Pulmonary artery endothelial cell (primary cell): ENCODE measurements around the gene FBXL20. TPM values are rescaled to one million over a fixed set of nuclear protein-coding genes. Genes with fewer than 3 reads are reported as not detected.

Source experiments
- DNase-seq: peaks from one replicate; pipeline ENCODE4 v3.0.0-alpha.2; 2011; ENCODE audit warnings: low read depth, low spot score
- total RNA-seq: library from RNA; depleted of rRNA; stranded (reverse); fragments of >200 nt; gene quantifications from 2 replicates; pipeline ENCODE4 v1.2.3, GENCODE V29; 2014

FBXL20 gene
- total RNA-seq, 1 donor from 2014 or later = 7.2 TPM

DNA sequence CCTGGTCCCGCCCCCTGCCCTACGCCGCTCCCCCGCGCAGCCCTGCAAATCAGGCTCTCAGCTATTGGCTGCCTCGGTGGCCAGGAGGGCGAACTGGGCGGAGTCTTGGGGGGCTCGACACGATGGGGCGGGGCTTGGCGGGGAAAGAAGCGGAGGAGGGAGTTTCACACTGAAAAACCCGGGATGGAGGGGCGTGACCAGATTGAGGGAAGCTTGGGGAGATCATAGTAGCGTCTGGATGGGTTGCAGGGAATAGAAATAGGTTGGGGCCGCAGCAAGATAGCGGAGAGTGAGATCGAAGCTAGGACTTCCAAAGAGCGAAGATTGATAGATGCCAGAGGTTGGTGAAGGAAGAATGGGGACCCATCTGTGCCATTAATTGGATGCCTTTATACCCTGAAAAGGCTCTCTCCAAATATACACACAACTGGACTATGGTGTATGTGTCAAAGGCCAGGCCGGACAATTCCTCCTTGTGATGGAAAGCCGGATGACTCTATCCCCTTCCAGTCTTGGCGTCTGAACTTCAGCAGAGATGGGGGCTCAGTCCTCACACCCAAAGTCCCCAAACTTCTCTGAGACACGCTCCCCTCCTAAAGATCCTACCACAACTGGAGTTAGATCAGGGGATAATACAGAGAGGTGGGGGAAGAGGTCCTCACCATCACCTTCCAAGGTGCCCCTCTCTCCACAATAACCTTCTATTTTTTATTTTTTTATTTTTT lies 175.3 kb downstream of the FBXL20 start:
- no peak for DNase-seq

DNA sequence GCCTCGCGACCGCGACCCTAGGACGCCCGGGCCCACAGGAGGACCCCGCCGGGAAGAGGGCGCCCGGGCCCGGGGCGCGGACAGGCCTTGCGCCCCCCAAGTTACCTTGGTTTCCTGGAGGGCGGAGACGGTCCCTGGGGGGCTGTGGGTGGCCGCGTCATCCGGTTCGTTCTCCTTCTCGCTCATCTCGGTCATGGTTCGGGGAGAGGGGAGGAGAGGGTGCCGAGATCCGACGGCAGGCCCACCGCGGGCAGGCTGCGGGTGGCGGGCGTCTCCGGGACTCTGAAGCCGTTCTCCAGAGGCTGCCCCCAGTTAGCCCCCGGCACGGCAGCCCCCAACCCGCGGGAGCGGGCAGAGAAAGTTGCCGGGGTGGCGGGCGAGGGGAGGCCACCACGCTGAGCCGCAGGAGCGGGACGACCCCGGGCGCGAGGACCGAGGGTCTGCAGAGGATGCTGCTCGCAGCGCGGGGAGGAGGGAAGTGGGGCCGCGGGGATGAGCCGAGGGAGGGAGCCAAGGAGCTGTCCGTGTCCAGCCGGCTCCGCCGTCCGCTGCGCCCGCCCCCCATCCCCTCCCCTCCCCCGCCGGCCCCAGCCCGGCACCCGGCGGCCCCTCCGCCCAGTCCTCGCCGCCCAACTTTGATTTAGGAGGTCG lies 176.0 kb downstream of the FBXL20 start, which contains the start of gene STAC2:
TSS of gene STAC2 (minus strand) at position 638 of the 651 bp plus-strand sequence. CDS start at position 195, 443 bp downstream.
- DNase-seq = no peak

DNA sequence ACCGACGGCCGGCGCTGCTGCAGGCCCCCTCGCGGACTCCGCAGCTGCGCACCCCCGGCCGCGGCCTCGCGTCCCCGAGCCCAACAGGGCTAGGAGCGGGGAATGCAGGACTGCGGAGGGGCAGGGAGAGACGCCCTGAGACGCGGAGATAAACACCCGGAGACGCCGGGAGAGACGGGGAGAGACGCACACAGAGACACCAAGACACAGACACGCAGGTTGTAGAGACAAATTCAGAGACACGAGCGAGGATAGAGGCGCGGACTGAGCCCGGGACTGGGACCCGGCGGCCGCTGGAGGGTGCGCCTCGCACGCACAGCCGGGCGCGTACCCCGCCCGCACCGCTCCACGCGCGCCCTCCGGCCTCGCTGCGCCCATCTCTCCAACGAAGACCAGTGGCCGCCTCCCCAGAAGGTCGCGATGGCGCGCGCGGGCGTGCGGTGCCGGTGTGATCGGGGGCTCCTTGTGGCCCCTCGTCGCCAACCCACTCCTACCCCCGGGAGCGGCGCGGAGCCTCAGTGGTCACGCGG lies 176.6 kb downstream of the FBXL20 start:
- no peak for DNase-seq

DNA sequence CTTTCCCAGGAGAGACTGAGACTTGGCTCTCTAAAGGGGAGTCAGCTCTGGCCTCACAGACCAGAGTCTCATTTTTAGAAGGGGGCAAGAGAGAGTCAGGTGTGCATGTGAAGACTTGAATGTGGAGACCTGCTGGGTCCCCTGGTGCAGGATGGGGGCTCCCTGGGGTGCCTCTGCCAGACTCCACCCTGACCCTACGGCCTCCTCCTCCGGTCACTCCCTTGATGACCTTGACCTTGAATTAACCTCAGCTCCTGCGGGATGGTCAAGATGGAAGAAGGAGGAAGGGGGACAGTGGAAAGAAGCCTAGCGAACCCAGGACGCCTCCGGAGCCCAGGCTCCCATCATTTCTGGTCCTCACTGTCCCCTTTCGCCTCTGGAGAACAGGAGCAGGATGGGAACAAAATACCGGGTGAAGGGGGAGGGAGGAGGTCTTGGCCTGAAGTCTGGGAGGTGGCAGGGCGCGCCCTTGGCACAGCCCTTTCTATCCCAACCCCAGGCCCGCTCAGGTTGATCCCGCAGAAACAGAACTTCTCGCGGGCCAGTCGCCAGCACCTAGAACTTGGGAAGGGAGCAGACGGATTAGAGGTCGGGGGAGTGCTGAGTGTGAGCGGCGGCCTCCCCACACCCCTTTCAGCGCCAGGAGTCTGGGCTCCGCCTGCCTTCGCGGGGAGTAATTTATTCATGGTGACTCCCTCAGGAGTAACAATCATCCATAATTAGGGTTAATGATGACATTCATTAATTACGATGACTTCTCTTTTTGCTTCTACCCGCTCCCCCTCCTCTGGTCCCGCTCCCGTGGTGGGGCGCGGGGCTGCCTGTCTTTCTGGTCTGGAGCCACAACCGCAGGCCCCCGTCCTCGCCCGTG lies 177.3 kb downstream of the FBXL20 start:
- no peak for DNase-seq

DNA sequence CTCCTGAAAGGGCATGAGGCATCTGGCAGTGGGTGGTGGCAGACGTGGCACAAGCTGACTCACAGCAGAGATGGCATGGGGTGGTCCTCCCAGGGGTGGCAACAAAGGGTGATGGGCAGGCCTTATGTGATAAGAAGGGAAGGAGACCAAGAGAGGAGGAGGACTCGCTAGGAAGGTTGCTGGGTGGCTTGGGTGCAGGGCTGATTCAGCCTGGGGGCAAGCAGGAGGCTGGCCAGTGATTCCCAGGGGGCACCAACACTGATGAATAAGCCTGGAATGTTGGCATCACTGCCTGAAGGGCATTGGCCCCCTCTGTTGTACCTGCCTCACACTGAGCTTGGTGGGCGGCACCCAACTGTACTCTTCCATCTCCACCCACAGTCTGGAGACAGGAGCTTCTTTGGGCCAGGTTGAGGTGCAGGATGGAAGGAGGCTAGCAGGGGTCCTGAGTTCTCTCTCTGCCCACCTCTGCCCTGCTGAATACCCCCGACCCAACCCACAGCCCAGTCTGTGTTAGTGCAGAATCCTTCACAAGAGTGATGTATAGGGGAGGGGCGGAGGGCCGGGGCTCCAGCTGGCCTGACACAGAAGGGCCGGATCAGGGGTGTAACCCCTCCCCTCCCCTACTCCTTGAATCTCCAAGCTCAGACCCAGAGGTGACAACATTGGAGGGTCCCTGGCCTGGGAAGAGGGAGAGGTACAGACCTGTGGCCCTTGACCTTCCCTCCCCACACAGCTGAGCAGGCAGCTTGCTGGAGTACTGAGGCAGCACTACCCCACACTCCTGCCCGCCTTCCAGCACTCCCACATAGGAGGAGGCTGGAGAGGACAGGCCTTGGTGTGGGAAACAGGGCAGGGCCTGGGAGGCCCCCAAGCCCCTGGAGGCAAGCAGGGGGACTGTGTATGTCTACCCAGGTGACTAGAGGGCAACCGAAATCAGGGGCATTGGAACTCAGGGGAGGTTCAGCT lies 178.3 kb downstream of the FBXL20 start:
- no peak for DNase-seq

DNA sequence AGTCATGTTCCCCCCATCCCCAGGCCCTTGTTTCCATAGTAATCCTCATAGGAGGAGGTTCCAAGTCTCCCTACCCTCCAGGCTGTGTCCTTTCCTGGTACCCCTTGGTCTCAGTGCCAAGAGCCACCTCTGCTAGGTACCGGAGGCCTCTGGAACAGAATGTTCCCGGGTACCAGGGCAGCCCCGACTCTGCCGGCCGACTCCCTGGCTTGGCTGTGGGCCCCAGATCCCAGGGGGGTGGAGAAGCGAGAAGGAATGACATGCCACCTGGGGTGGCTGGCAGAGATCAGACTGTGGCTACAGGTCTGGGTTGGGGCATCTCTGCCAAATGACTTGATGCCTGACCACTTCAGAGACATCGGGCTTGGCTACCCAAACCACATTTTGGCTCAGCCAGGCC lies 179.3 kb downstream of the FBXL20 start:
- DNase-seq = no peak

DNA sequence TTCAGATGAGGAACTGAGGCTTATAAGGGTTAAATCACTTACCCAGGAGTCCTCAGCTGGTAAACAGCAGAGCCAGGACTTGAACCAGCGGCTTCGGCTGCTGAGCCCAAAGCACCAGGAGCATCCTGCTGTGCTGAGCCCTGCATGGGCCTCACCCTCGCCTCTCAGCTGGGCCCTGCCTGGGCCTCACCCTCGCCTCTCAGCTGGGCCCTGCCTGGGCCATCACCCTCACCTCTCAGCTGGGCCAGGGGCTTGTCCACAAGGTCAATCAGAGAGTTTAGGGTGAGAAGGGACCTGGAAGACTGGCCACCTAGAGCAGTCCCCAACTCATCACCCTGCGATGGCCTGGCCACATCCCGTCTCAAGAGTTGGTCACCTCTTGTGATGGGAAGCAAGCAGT lies 179.9 kb downstream of the FBXL20 start:
- no peak for DNase-seq

DNA sequence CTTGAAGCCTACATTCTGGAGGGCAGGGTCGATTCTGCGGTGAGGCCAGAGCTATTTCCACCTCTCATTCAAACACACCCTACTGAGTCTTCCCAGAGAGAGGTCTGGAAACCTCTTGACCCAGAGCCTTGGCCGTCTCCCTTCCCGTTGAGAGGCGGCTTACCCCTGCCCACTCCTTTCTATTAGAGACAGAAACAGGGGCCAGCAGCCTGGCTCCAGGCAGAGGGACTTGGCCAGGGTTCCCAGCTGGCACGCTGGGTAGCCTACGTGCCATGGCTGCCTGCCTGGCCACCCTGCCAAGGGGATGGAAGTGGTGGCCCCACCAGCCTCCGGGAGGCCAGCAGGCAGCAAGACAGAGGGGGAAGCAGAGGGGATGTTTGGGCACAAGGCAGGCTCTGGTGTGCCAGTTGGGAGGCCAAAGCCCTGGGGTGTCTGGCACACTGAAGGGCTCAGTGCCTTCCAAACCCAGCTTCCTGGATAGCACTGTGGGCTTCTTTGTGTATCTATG lies 181.7 kb downstream of the FBXL20 start:
- no peak for DNase-seq

DNA sequence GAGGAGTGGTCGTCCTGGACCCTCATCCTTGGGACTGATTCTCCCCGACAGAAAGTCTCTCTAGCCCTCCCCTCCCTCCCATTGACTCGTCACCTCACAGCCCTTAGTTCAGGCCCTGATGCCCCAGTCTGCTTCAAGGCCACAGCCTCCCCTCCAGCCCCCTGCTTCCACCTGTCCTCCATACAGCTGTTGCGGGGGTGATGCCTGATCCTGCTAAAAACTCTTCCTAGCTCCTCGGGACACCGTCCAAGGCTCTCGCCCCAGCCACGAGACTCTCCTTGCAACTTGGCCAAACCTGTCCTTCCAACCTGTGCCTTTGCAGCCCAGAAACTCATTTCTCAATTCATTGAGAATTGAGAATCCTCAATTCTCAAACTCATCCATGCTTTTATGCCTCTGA lies 182.5 kb downstream of the FBXL20 start:
- no peak for DNase-seq

DNA sequence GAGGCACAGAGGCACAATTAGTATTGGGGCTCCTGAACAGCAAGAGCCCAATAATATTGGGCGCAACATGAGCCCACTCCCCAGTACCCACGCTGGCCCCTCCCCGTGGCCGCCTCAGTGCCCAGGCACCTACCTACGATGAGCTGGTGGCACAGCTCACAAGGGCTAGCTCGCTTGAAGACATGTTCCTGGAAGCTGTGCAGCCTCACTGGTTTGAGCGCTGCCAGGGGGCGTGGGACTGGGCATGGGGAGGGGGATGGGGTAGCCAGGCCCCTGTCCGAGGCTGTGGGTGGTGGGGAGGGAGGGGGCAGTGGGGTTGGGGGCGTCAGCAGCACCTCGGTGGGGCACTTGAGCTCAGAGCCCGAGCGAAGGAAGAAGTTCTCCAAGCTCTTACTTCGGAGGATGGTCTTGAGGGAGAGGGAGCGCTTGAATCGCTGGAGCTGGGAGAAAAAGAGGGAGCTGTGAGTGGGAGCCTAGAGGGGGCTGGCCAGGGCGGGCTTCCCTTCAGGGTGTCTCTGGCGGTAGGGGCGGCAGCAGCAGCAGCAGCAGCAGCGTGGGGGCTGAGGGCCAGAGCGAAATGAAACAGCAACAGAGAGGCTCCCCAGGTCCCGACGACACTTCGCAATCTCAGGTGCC lies 183.6 kb downstream of the FBXL20 start:
- no peak for DNase-seq

DNA sequence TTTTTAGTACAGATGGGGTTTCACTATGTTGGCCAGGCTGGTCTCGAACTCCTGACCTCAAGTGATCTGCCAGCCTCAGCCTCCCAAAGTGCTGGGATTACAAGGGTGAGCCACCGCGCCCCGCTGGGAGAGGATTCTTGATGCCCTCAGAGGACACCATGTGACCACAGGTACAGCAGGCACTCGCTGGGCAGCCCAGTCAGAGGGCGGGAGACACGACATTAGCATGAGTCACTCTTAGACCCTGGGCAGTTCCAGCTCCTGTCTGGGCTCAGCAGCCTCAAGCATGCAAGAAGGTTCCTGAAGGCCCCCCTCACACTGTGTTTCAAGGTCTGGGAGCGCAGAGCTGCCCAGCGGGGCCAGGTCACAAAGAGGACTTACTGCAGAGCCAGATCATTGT lies 187.6 kb downstream of the FBXL20 start:
- DNase-seq = no peak

DNA sequence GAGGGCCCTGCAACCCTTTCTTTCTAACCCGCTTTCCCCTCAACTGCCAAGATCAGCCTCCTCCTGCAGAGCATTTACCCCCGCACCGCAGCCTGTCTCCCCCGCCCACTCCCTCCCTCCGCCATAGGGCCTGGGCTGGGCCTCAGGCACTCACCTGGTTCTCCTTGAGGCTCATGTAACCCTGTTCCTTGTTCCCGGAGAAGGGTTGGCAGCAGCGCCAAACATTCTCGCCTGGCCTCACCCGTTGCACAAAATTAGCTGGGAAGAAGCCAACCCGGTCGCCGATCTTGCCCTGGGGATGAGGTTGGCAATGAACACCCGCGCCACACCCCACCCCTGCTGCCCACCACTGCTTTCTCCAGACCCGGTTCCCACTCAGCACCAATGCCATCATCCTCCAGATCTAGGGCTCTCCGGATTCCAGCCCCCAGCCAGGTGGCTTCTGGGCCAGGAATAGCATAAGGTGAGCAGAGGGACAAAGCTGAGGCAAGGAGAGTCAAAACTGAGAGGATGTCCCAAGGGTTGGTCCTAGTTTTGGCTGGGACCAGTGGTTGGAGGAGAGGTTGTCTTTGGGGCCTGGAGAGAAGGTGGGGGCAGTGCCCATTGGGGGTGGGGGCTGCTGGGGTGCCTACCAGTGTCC lies 188.5 kb downstream of the FBXL20 start:
- no peak for DNase-seq

DNA sequence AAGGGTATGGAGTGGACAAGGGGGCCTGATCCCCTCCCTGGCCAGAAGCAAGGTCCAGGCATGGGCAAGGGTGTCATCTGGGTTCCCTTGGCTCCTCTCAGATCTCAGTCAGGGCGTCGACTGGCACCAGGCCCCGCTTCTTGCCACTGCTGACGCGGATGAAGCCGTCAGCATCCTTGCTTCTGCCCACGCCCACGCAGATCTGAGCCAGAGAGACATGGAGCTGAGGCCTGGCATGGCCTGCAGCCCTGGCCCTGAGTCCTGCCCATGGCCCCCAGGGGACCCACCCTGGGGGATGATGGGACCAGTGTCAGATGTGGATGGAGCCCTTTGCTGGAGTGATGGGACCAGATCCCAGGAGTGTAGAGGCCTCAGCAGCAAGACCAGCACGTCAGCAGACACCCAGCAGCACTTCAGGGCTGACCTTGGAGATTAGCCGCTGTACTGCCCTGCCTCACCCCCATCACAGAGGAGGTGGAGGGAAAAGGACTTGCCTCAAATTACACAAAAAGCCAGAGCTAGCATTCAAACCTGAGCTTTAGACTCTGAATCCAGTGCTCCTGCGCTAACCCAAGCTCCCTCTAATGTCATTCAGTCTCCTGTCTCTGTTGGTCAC lies 189.1 kb downstream of the FBXL20 start:
- DNase-seq = no peak

DNA sequence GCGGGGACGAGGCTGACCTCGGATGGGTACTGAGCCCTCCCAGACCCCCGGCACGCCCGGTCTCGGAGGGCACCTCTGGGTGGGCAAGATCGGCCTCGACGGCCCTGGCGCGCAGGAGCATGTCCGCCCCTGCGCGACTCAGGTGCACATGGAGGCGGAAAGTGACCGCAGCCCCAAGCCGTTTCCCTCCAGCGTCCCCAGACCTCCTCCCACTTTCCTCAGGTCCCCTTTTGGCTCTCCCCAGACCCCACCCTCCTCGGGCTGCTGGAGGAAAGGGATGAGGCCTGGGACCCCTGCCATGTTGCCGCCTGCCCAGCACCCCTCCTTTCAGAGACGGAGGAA lies 191.4 kb downstream of the FBXL20 start:
- no peak for DNase-seq

DNA sequence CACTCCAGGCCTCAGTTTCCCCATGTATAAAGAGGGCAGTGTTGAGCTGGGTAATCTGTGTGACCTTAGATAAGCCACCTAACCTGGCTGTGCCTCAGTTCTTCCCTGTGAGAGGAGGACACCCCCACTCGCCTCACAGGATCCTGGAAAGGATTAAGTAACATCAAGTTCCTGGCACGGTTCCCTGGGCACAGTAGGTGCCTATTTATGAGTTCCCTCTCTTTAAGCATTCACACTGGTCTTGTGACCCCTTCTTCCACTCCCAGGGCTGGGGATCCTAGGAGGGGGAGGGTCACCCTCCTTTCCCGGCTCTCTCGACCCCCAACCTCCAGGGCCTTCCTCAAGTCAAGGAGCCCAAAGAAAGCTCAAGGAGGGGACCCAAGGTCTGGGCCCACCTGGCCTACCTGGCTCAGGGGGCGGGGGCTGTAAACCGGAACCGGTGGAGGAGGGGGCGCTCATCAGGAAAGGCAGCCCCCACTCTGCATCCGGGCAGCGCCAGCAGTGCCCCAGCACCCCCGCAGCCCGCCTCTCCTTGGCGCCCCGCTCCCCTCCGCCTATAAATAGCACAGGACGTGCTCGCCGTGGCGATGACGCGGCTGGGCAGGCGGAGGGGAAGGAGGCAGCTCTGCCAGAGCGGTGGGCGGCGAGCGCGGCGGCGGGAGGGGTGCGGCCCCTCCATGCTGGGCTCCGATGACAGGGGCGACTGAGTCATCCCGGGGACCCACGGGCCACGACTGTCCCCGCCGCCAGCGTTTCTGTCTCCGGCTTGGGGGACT lies 191.9 kb downstream of the FBXL20 start:
- no peak for DNase-seq

DNA sequence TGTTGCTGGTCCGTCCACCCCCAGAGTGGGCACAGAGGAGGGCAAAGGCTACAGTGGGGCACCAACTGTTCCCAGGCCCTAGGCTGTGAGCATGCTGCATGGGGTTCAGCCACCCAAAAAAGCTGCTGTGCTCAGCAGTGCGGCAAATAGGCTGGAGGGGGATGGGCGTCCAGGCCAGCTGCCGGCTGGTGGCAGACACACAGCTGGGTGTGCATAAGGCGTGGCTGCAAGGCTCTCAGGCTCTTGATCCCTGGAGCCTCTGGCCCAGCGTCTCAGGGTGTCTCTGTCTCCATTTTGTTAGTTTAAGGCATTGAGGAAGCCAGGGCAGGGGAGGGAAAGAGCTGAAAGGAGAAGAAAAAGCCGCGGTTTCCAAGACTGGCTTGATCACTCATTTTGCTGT lies 192.5 kb downstream of the FBXL20 start:
- no peak for DNase-seq

DNA sequence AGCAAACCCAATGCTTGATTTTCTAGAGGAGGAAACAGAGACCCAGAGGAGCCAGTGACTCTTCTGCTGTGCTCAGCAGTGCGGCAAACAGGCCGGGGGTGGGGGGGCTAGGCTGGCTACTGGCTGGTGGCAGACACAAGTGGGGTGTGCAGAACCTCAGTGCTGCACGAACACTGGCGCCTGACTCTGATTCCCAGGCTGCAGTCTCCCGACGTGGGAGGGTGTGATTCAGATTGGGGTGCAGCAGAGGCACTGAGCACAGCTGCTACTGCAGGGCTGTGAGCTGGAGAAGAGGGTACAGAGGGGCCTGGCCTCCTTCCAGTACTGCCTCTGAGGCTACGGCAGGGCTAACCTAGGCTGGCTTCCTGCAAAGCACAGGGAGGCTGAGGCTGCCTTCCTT lies 193.3 kb downstream of the FBXL20 start:
- DNase-seq = no peak

DNA sequence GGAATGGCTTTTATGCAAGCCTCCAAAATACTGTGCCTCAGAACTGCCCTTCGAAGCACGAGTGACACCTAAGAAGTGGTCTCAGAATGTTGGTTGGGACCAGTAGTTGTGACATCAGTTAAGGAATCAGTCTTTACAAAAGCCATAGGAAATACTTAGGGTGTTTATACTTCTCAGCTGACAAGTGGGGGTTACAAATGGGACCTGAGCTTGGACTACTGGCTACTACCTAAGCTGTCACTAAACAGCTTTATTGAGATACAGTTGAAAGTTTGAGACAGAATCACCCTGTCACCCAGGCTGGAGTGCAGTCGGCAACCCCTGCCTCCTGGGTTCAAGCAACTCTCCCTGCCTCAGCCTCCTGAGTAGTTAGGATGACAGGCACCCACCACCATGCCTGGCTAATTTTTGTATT lies 196.3 kb downstream of the FBXL20 start:
- no peak for DNase-seq
